SIG-M5 treated with dmso at 0.1 percent for 504 hours (cell line): ENCODE measurements around the gene TAF6.

Experiments used
- DNase-seq: peaks from one replicate; lab custom pipeline; 2025; ENCODE audit not compliant: unreplicated experiment; lab: John Stamatoyannopoulos, UW

TAF6 gene

GRCh38 chr7:100075418-100075817, 43.7 kb downstream of the TAF6 start:
- no peak for DNase-seq

GRCh38 chr7:100074841-100075240, 44.3 kb downstream of the TAF6 start:
- no peak for DNase-seq

GRCh38 chr7:100072462-100072861, 46.7 kb downstream of the TAF6 start:
- DNase-seq = no peak

- DNase-seq = no peak
Observed at GRCh38 chr7:100071018-100071723, 48.0 kb downstream of the TAF6 start.

- no peak for DNase-seq
Observed at GRCh38 chr7:100069991-100070390, 49.2 kb downstream of the TAF6 start.

GRCh38 chr7:100066953-100067352, 52.2 kb downstream of the TAF6 start:
- no peak for DNase-seq

- DNase-seq = no peak
Observed at GRCh38 chr7:100065452-100066186, 53.5 kb downstream of the TAF6 start.

- no peak for DNase-seq
Observed at GRCh38 chr7:100064162-100064561, 55.0 kb downstream of the TAF6 start.

- DNase-seq = no peak
Observed at GRCh38 chr7:100063376-100063775, 55.8 kb downstream of the TAF6 start.

- no peak for DNase-seq
Observed at GRCh38 chr7:100061518-100062193, 57.5 kb downstream of the TAF6 start.

GRCh38 chr7:100059251-100059739, 59.9 kb downstream of the TAF6 start:
- DNase-seq = no peak
